Measurements from ENCODE around the gene PTPN13. TPM values are rescaled to one million over a fixed set of nuclear protein-coding genes. Genes with fewer than 3 reads are reported as not detected.

PTPN13 gene
- total RNA-seq, 1 experiment from 2014 or later = 12.1 TPM

DNA sequence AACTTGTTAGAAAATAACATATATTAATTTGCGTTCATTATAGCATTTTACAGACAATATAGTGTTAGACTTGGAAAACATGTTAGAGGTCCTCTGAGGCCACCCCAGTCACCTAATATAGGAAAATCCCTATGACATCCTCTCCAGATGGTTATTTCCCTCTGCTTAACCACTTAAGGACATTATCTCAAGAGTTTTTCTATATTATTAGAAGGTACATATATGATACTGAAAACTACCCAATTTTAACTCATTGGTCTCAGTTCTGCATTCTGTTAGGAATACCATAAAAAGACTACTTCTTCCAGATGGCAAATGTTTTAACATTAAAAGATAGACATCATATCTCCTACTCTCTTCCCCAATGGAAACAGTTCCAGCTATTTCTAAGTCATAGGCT, 21.4 kb downstream of the PTPN13 start:
- TF ChIP-seq EZH2 (IDR thresholded peaks at IDR 0.05; ENCODE audit: low read length, unreplicated experiment) = no peak
- no peak for TF ChIP-seq CTCF (conservative IDR thresholded peaks at IDR 0.05; ENCODE audit: low read depth, low read length)
- no peak for TF ChIP-seq EZH2phosphoT487 (IDR thresholded peaks at IDR 0.05; ENCODE audit: borderline replicate concordance, low read length)
- H3K27ac ChIP-seq (ENCODE audit: low read length) = no peak overlapping the region
- intact Hi-C loops (cut with micrococcal nuclease) = no loop called here
- H2AFZ ChIP-seq (ENCODE audit: low read length) = no peak overlapping the region
- H3K9me3 ChIP-seq (ENCODE audit: low read length) = no peaks in the 10 kb centered on the region
- H3K36me3 ChIP-seq (ENCODE audit: low read depth, low read length) = no peaks in the 10 kb centered on the region
- no peaks in the 10 kb centered on the region for H3F3A ChIP-seq (ENCODE audit: low read length, unreplicated experiment)
- H3K4me1 ChIP-seq (ENCODE audit: insufficient read depth, low read length) = no peaks in the 10 kb centered on the region
- no TSS peak for BruUV-seq (replicated peaks)
- H3K79me2 ChIP-seq (ENCODE audit: low read length) = 0 out of 2 replicates have a peak, but pooled peaks cover 5% of the 10 kb centered on the region
- H3K9ac ChIP-seq (ENCODE audit: low read length) = no peak overlapping the region
- no peaks in the 10 kb centered on the region for H3K9me2 ChIP-seq (replicated peaks; ENCODE audit: low read length)
- no peaks in the 10 kb centered on the region for H4K20me1 ChIP-seq (ENCODE audit: low read length)
- H3K27me3 ChIP-seq (ENCODE audit: low read length) = no peaks in the 10 kb centered on the region
- ATAC-seq (no peak), DNase-seq (no peak)
- H3K4me3 ChIP-seq (ENCODE audit: low read length) = no peak overlapping the region
- ChIA-PET POLR2A (ENCODE audit: unreplicated experiment) (no interaction called here), CTCF (no interaction called here)
- H3K4me2 ChIP-seq (ENCODE audit: low read length) = no peak overlapping the region

GRCh38 chr4:86619656-86620055, 25.5 kb downstream of the PTPN13 start:
- H3F3A ChIP-seq (ENCODE audit: low read length, unreplicated experiment) = no peaks in the 10 kb centered on the region
- intact Hi-C loops (cut with micrococcal nuclease) = no loop called here
- no peak for DNase-seq
- ChIA-PET POLR2A (ENCODE audit: unreplicated experiment) (no interaction called here), CTCF (no interaction called here)
- no peak overlapping the region for H3K4me3 ChIP-seq (ENCODE audit: low read length)
- H3K36me3 ChIP-seq (ENCODE audit: low read depth, low read length) = no peaks in the 10 kb centered on the region
- no peaks in the 10 kb centered on the region for H3K9me3 ChIP-seq (ENCODE audit: low read length)
- H3K79me2 ChIP-seq (ENCODE audit: low read length) = 0 out of 2 replicates have a peak, but pooled peaks cover 5% of the 10 kb centered on the region
- H3K4me1 ChIP-seq (ENCODE audit: insufficient read depth, low read length) = no peaks in the 10 kb centered on the region
- TF ChIP-seq CTCF (conservative IDR thresholded peaks at IDR 0.05; ENCODE audit: low read depth, low read length) (no peak), EZH2 (IDR thresholded peaks at IDR 0.05; ENCODE audit: low read length, unreplicated experiment) (no peak), EZH2phosphoT487 (IDR thresholded peaks at IDR 0.05; ENCODE audit: borderline replicate concordance, low read length) (no peak)
- H3K27me3 ChIP-seq (ENCODE audit: low read length) = no peaks in the 10 kb centered on the region
- no peak for ATAC-seq
- no peak overlapping the region for H3K27ac ChIP-seq (ENCODE audit: low read length)
- H4K20me1 ChIP-seq (ENCODE audit: low read length) = no peaks in the 10 kb centered on the region
- H2AFZ ChIP-seq (ENCODE audit: low read length) = no peak overlapping the region
- H3K9me2 ChIP-seq (replicated peaks; ENCODE audit: low read length) = no peaks in the 10 kb centered on the region
- no peak overlapping the region for H3K4me2 ChIP-seq (ENCODE audit: low read length)
- no TSS peak for BruUV-seq (replicated peaks)
- H3K9ac ChIP-seq (ENCODE audit: low read length) = no peak overlapping the region

DNA sequence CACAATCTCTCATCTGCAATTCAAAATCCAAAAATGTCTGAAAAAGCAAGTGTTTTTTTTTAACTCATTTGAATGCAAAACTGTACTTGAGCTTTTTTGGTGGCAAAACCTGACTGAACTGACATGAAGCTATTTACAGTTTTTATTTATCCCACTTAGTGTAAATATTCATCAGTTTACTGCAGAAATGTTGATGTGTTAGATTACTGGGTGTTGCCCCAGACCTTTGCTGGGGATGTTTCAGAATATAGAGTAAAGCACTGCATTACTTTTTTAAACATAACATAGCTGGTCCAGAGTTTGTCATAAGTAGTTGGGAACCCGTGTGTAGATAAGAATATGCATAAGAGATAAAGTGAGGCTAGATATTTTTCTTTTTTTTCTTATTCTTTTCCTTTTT, 27.3 kb downstream of the PTPN13 start:
- Histone ChIP-seq H3K36me3 (ENCODE audit: low read depth, low read length) (no peaks in the 10 kb centered on the region), H3F3A (ENCODE audit: low read length, unreplicated experiment) (no peaks in the 10 kb centered on the region), H3K79me2 (ENCODE audit: low read length) (0 out of 2 replicates have a peak, but pooled peaks cover 5% of the 10 kb centered on the region), H3K27ac (ENCODE audit: low read length) (no peak overlapping the region), H2AFZ (ENCODE audit: low read length) (no peak overlapping the region), H3K9me2 (replicated peaks; ENCODE audit: low read length) (no peaks in the 10 kb centered on the region), H3K9me3 (ENCODE audit: low read length) (no peaks in the 10 kb centered on the region), H3K27me3 (ENCODE audit: low read length) (no peaks in the 10 kb centered on the region), H3K4me1 (ENCODE audit: insufficient read depth, low read length) (no peaks in the 10 kb centered on the region), H3K9ac (ENCODE audit: low read length) (no peak overlapping the region), H3K4me2 (ENCODE audit: low read length) (no peak overlapping the region), H4K20me1 (ENCODE audit: low read length) (no peaks in the 10 kb centered on the region), H3K4me3 (ENCODE audit: low read length) (no peak overlapping the region)
- intact Hi-C loops (cut with micrococcal nuclease) = no loop called here
- no peak for DNase-seq
- BruUV-seq (replicated peaks) = no TSS peak
- ChIA-PET POLR2A (ENCODE audit: unreplicated experiment) (no interaction called here), CTCF (no interaction called here)
- TF ChIP-seq CTCF (conservative IDR thresholded peaks at IDR 0.05; ENCODE audit: low read depth, low read length) (no peak), EZH2phosphoT487 (IDR thresholded peaks at IDR 0.05; ENCODE audit: borderline replicate concordance, low read length) (no peak), EZH2 (IDR thresholded peaks at IDR 0.05; ENCODE audit: low read length, unreplicated experiment) (no peak)
- no peak for ATAC-seq
